HG02938 (cell line): ENCODE data around the gene PPP1R26.
"Not testable (repeated sequence)": the region's sequence is repeated elsewhere in the genome, so short reads cannot be mapped to it uniquely, and the experiment has no call there.

Experiments
- ATAC-seq: cut with Tn5 transposase; IDR thresholded peaks from one replicate; pipeline ENCODE4 v1.9.1; 2021; ENCODE audit warnings: mild to moderate bottlenecking, moderate library complexity; ENCODE audit not compliant: unreplicated experiment

The PPP1R26 gene

GRCh38 chr9:135521608-135522095, 42.1 kb downstream of the PPP1R26 start:
- no peak for ATAC-seq

GRCh38 chr9:135522137-135522877, 42.7 kb downstream of the PPP1R26 start:
- ATAC-seq, result no peak

- no peak for ATAC-seq
These were observed 43.3 kb downstream of the PPP1R26 start for GRCh38 chr9:135522931-135523330.

GRCh38 chr9:135523521-135524129, 44.0 kb downstream of the PPP1R26 start:
- no peak for ATAC-seq

- ATAC-seq, result no peak
These were observed 44.7 kb downstream of the PPP1R26 start for GRCh38 chr9:135524130-135524861.

- ATAC-seq, result no peak
These were observed 45.9 kb downstream of the PPP1R26 start for GRCh38 chr9:135525241-135526088.

GRCh38 chr9:135526089-135526729, 46.6 kb downstream of the PPP1R26 start:
- no peak for ATAC-seq

GRCh38 chr9:135526730-135527571, 47.4 kb downstream of the PPP1R26 start:
- ATAC-seq, result no peak

- not testable (repeated sequence) for ATAC-seq
These were observed 49.4 kb downstream of the PPP1R26 start for GRCh38 chr9:135528842-135529435.

- no peak for ATAC-seq
These were observed 50.6 kb downstream of the PPP1R26 start for GRCh38 chr9:135530146-135530545.

GRCh38 chr9:135531096-135531495, 51.5 kb downstream of the PPP1R26 start:
- no peak for ATAC-seq

- ATAC-seq, result no peak
These were observed 53.5 kb downstream of the PPP1R26 start for GRCh38 chr9:135533113-135533512.

GRCh38 chr9:135533674-135534073, 54.1 kb downstream of the PPP1R26 start:
- no peak for ATAC-seq

GRCh38 chr9:135534192-135534711, 54.7 kb downstream of the PPP1R26 start:
- ATAC-seq, result not testable (repeated sequence)

- not testable (repeated sequence) for ATAC-seq
These were observed 55.2 kb downstream of the PPP1R26 start for GRCh38 chr9:135534826-135535225.

- ATAC-seq, result not testable (repeated sequence)
These were observed 56.0 kb downstream of the PPP1R26 start for GRCh38 chr9:135535631-135536030.

GRCh38 chr9:135536216-135536615, 56.6 kb downstream of the PPP1R26 start:
- ATAC-seq, result no peak
